IPS-18c (cell line): ENCODE measurements around the gene CAPN8.

Experiments
- H3K4me3 ChIP-seq: 2 replicates; pipeline ENCODE4 v1.7.0; 2013; ENCODE audit warnings: low read depth, mild to moderate bottlenecking, low read length, moderate library complexity; ENCODE audit not compliant: insufficient read depth
- H3K9me3 ChIP-seq: one replicate; pipeline ENCODE4 v1.6.1; 2013; ENCODE audit warnings: mild to moderate bottlenecking, low read length, moderate library complexity; ENCODE audit not compliant: control insufficient read depth, insufficient read depth

Gene CAPN8

GRCh38 chr1:223635236-223635635 is 30.3 kb downstream of the CAPN8 start:
- no peak overlapping the region for H3K4me3 ChIP-seq
- peaks cover 3% of the 10 kb centered on the region for H3K9me3 ChIP-seq

DNA sequence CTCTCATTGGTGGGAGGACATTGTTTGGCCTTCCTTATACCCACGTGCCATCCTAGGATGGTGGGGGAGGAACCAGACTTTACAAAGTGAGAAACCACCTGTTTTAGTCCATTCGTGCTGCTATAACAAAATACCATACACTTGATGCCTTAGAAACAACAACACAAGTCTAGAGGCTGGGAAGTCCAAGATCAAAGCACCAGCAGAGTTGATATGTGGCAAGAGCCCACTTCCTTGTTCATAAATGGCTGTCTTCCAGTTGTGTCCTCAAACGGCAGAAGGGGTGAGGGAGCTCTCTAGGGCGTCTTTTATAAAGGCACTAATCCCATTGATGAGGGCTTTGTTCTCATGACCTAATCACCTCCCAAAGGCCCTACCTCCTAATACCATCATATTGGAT is 31.1 kb downstream of the CAPN8 start:
- H3K4me3 ChIP-seq: no peak overlapping the region
- H3K9me3 ChIP-seq: no peaks in the 10 kb centered on the region

GRCh38 chr1:223631956-223632355 is 33.5 kb downstream of the CAPN8 start:
- H3K9me3 ChIP-seq: no peaks in the 10 kb centered on the region
- no peak overlapping the region for H3K4me3 ChIP-seq

GRCh38 chr1:223631473-223631872 is 34.0 kb downstream of the CAPN8 start:
- H3K9me3 ChIP-seq: no peaks in the 10 kb centered on the region
- H3K4me3 ChIP-seq: no peak overlapping the region

- H3K4me3 ChIP-seq: no peak overlapping the region
Observed at GRCh38 chr1:223629126-223629457, 36.4 kb downstream of the CAPN8 start.

DNA sequence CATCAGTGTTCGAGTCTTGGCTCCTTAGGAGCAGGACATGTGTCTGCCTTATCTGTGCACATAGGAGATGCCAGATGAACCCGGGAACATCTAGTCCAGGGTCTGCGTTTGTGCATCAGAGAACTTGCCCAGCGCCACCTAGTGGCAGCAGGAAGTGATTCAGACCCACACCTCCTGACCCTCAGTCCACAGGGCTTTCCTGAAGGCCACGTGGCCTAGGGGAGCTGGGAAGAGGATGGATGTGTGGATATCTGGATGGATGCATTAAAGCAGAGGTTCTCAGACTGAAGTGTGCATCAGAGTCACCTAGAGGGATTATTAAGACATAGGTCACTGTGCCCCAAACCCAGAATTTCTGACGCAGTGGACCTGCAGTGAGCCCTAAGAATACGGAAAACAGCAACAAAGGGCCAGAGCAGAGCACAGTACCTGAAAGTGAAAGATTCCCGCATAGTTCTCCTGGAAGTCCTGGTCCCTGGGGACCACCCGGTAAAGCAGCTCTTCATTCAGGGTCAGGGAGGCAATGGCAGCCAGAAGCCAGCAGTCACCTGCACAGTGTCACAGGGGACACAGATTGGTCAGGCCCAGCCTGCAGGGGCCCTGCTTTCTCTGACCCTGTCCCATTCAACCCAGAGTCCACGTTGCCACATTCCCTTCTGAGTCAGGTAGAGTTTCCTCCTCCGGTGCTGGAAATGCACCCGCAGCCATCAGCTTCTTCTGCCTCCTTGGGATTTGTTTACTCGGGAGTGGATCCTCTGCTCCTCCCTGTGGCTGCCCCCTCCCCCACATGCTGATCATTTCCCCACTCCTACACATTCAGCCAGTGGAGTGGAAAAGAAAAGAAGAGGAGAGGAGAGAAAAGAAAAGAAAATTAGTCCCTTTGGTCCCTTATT is 37.0 kb downstream of the CAPN8 start:
- no peak overlapping the region for H3K4me3 ChIP-seq
- no peaks in the 10 kb centered on the region for H3K9me3 ChIP-seq

More at GRCh38 chr1:223629126-223629457, 36.4 kb downstream of the CAPN8 start:
- no peaks in the 10 kb centered on the region for H3K9me3 ChIP-seq

- no peak overlapping the region for H3K4me3 ChIP-seq
- no peaks in the 10 kb centered on the region for H3K9me3 ChIP-seq
Observed at GRCh38 chr1:223622132-223622842, 43.2 kb downstream of the CAPN8 start.

- Histone ChIP-seq H3K4me3 (no peak overlapping the region), H3K9me3 (no peaks in the 10 kb centered on the region)
Observed at GRCh38 chr1:223621312-223621734, 44.2 kb downstream of the CAPN8 start.

GRCh38 chr1:223620297-223620897 is 45.1 kb downstream of the CAPN8 start:
- Histone ChIP-seq H3K4me3 (no peak overlapping the region), H3K9me3 (no peaks in the 10 kb centered on the region)

DNA sequence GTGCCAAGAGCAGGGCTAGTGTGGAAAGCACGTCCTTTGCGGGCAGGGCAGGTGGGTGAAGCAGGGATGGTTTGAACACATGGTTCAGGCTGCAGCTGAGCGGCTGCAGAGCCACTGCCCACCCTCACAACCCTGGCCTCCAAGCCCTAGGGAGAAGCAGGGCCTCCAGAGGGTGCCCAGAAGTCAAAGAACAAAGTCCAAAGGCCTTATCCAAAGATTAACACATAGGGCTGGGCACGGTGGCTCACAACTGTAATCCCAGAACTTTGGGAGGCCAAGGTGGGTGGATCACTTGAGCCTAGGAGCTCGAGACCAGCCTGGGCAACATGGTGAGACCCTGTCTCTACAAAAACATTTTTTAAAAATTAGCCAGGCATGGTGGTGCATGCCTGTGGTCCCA is 46.8 kb downstream of the CAPN8 start:
- H3K9me3 ChIP-seq: no peaks in the 10 kb centered on the region
- H3K4me3 ChIP-seq: no peak overlapping the region

GRCh38 chr1:223617323-223618070 is 48.0 kb downstream of the CAPN8 start:
- H3K4me3 ChIP-seq: no peak overlapping the region
- H3K9me3 ChIP-seq: no peaks in the 10 kb centered on the region

GRCh38 chr1:223616586-223616985 is 48.9 kb downstream of the CAPN8 start:
- H3K4me3 ChIP-seq: no peak overlapping the region
- no peaks in the 10 kb centered on the region for H3K9me3 ChIP-seq

DNA sequence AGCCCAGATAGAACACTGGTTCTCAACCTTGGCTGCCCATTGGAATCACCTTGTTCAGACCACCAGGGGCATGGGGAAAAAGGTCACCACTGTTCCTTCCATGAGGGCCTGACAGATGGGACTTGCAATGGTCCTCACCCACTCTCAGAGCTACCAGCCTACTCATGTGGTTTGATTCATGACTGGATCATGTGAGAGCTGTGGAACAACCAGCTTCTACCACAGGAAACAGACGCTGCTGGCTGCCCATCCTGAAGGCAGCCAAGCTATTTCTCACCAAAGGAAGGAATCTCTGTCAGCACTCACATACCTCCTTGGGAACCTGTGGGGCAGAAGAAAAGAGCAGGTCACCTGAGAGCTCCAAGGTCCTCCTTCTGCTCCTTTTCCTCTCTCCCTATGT is 53.6 kb downstream of the CAPN8 start:
- Histone ChIP-seq H3K9me3 (no peaks in the 10 kb centered on the region), H3K4me3 (no peak overlapping the region)

GRCh38 chr1:223609977-223610376 is 55.5 kb downstream of the CAPN8 start:
- Histone ChIP-seq H3K4me3 (no peak overlapping the region), H3K9me3 (no peaks in the 10 kb centered on the region)

DNA sequence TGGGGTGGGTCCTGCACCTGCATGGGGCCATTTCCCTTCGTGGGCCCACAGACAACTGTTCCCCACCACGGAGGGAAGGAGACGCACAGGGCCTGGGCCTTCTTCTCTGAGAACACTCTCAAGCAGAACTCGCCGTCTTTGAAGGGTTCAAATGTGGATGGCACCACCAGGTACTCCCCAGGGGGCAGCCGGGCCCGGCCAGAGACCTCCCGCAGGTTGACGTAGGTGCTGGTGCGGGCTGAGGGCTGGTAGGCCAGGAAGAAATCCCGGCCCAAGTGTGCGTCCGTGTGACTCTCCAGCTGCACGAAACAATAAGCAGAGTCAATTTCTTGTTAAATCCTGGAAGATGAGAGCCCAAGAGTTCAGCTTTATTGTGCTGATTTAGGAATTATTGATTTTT is 56.4 kb downstream of the CAPN8 start:
- H3K9me3 ChIP-seq: no peaks in the 10 kb centered on the region
- no peak overlapping the region for H3K4me3 ChIP-seq

GRCh38 chr1:223558512-223558911 is 107.0 kb downstream of the CAPN8 start:
- H3K9me3 ChIP-seq: peaks cover 2% of the 10 kb centered on the region
- H3K4me3 ChIP-seq: no peak overlapping the region

- Histone ChIP-seq H3K4me3 (no peak overlapping the region), H3K9me3 (peaks cover 2% of the 10 kb centered on the region)
Observed at GRCh38 chr1:223557130-223557475, 108.4 kb downstream of the CAPN8 start.
